SU-DHL-6 (cell line): ENCODE measurements around the gene SEMA6D.

Source experiments
- H2AFZ ChIP-seq: fragments of 200-600 bp; sonication (generic); 2 replicates; pipeline ENCODE4 v1.6.1; 2014; ENCODE audit warnings: low read depth, mild to moderate bottlenecking, moderate library complexity, mixed read lengths, antibody characterized with exemption, low read length; ENCODE audit not compliant: severe bottlenecking
- H3F3A ChIP-seq: fragments of 200-600 bp; shearing (Covaris generic); 2 replicates; pipeline ENCODE4 v1.6.0; 2016; ENCODE audit warnings: antibody characterized with exemption, mild to moderate bottlenecking; ENCODE audit not compliant: insufficient read depth
- H3K27ac ChIP-seq: fragments of 200-600 bp; sonication (generic); 2 replicates; pipeline ENCODE4 v1.5.1; 2016; ENCODE audit warnings: low read depth, mild to moderate bottlenecking, low read length, moderate library complexity, mixed read lengths
- H3K27me3 ChIP-seq: fragments of 200-600 bp; sonication (generic), shearing (Covaris generic); 2 replicates; pipeline ENCODE4 v1.6.0; 2014; ENCODE audit warnings: mild to moderate bottlenecking, low read length
- H3K36me3 ChIP-seq: fragments of 200-600 bp; sonication (generic); 2 replicates; pipeline ENCODE4 v1.6.1; 2014; ENCODE audit warnings: mild to moderate bottlenecking, low read length, mixed read lengths
- H3K4me2 ChIP-seq: fragments of 300-600, 200-600 bp; shearing (Covaris generic), sonication (generic); 2 replicates; pipeline ENCODE4 v1.6.0; 2014; ENCODE audit warnings: low read length, low read depth, mild to moderate bottlenecking; ENCODE audit not compliant: poor library complexity, severe bottlenecking
- H3K4me3 ChIP-seq: fragments of 200-600 bp; sonication (generic); 2 replicates; pipeline ENCODE4 v1.5.1; 2014; ENCODE audit warnings: antibody characterized with exemption, low read length, mild to moderate bottlenecking, mixed read lengths; ENCODE audit not compliant: insufficient read depth, poor library complexity, severe bottlenecking
- H3K79me2 ChIP-seq: fragments of 200-600 bp; sonication (generic); 2 replicates; pipeline ENCODE4 v1.6.1; 2014; ENCODE audit warnings: mild to moderate bottlenecking, low read length, moderate library complexity; ENCODE audit not compliant: insufficient read depth
- H3K9ac ChIP-seq: fragments of 200-600 bp; sonication (generic); 2 replicates; pipeline ENCODE4 v1.7.0; 2014; ENCODE audit warnings: mild to moderate bottlenecking, low read length
- H3K9me2 ChIP-seq: fragments of 200-600 bp; sonication (generic); replicated peaks from 2 replicates; pipeline ENCODE4 v1.6.1; 2014; ENCODE audit warnings: low read length; ENCODE audit not compliant: insufficient read depth
- H3K9me3 ChIP-seq: fragments of 200-600 bp; sonication (generic); 2 replicates; pipeline ENCODE4 v1.6.1; 2014; ENCODE audit warnings: low read length, mixed read lengths; ENCODE audit not compliant: insufficient read depth
- H4K20me1 ChIP-seq: fragments of 200-600 bp; sonication (generic); 2 replicates; pipeline ENCODE4 v1.6.1; 2014; ENCODE audit warnings: low read depth, mild to moderate bottlenecking, antibody characterized with exemption, low read length, moderate library complexity, mixed read lengths
- CTCF ChIP-seq: fragments of 200-600 bp; sonication (generic); IDR thresholded peaks from one replicate; pipeline ENCODE4 v1.5.1; 2017; ENCODE audit warnings: antibody characterized with exemption, mild to moderate bottlenecking, low read length, moderate library complexity; ENCODE audit not compliant: insufficient read depth, poor library complexity, severe bottlenecking
- EZH2phosphoT487 ChIP-seq: fragments of 200-600 bp; sonication (generic), shearing (Covaris generic); conservative IDR thresholded peaks from 2 replicates; pipeline ENCODE4 v1.6.1; 2018; ENCODE audit warnings: mild to moderate bottlenecking, antibody characterized with exemption, low read length, moderate library complexity, mixed read lengths

Gene SEMA6D

DNA sequence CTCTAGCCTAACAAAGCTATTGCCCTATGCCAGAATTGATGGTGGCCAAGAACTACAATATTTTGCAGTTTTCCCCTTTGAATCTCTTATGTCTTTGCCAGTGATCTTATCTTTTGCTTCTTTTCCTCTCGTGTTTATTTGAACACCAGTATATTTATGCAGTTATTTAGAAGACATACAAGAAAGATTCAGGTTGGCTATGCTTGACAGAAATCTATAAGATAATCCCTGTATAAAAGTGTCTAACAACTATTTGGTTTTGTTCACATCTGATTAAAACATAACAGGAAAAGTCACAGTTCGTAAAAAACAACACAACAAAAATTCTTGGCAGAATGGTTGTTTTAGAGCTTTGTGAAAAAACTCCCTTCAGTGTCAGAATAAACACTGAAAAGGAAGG, 63.7 kb downstream of the SEMA6D start:
- H3K36me3 ChIP-seq = no peaks in the 10 kb centered on the region
- H3K4me2 ChIP-seq = no peak overlapping the region
- no peak overlapping the region for H3K9ac ChIP-seq
- no peaks in the 10 kb centered on the region for H3F3A ChIP-seq
- H3K4me3 ChIP-seq = no peak overlapping the region
- H2AFZ ChIP-seq = no peak overlapping the region
- H4K20me1 ChIP-seq = no peaks in the 10 kb centered on the region
- no peaks in the 10 kb centered on the region for H3K9me2 ChIP-seq
- no peaks in the 10 kb centered on the region for H3K79me2 ChIP-seq
- no peaks in the 10 kb centered on the region for H3K9me3 ChIP-seq
- TF ChIP-seq CTCF = no peak
- no peak for TF ChIP-seq EZH2phosphoT487
- H3K27ac ChIP-seq = no peak overlapping the region
- H3K27me3 ChIP-seq = no peaks in the 10 kb centered on the region

- no peaks in the 10 kb centered on the region for H3K9me3 ChIP-seq
- no peak overlapping the region for H3K9ac ChIP-seq
- no peaks in the 10 kb centered on the region for H3K27me3 ChIP-seq
- H3F3A ChIP-seq = no peaks in the 10 kb centered on the region
- H3K4me2 ChIP-seq = no peak overlapping the region
- H3K4me3 ChIP-seq = no peak overlapping the region
- no peaks in the 10 kb centered on the region for H3K79me2 ChIP-seq
- no peaks in the 10 kb centered on the region for H4K20me1 ChIP-seq
- no peaks in the 10 kb centered on the region for H3K36me3 ChIP-seq
- no peak overlapping the region for H3K27ac ChIP-seq
- H2AFZ ChIP-seq = no peak overlapping the region
- no peak for TF ChIP-seq EZH2phosphoT487
- no peak for TF ChIP-seq CTCF
- H3K9me2 ChIP-seq = no peaks in the 10 kb centered on the region
Measured at GRCh38 chr15:47781527-47781926, 64.2 kb downstream of the SEMA6D start.

DNA sequence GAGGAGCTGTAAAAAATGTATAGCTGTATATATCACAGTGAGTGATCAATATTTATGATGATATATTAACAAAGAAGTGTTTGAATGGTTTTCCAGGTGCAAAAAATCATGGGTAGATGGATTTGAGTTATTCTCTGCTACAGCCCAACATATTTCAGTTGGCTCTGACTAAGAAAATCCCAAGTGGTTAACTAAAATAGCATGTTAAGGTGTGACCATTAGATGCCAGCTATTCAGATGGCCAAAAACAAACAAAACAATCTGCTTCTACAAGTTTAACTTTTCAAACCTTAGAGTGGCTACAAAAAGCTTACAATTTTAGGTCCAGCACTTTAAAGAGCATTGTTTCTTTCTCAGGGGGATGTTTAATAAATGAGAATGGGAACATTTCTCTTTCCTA, 67.5 kb downstream of the SEMA6D start:
- no peak overlapping the region for H3K4me3 ChIP-seq
- no peak overlapping the region for H3K27ac ChIP-seq
- no peaks in the 10 kb centered on the region for H3F3A ChIP-seq
- H3K9me3 ChIP-seq = no peaks in the 10 kb centered on the region
- H3K4me2 ChIP-seq = no peak overlapping the region
- no peaks in the 10 kb centered on the region for H3K79me2 ChIP-seq
- H3K36me3 ChIP-seq = no peaks in the 10 kb centered on the region
- H4K20me1 ChIP-seq = no peaks in the 10 kb centered on the region
- no peaks in the 10 kb centered on the region for H3K9me2 ChIP-seq
- no peak overlapping the region for H2AFZ ChIP-seq
- no peak for TF ChIP-seq CTCF
- TF ChIP-seq EZH2phosphoT487 = no peak
- H3K9ac ChIP-seq = no peak overlapping the region
- H3K27me3 ChIP-seq = no peaks in the 10 kb centered on the region

DNA sequence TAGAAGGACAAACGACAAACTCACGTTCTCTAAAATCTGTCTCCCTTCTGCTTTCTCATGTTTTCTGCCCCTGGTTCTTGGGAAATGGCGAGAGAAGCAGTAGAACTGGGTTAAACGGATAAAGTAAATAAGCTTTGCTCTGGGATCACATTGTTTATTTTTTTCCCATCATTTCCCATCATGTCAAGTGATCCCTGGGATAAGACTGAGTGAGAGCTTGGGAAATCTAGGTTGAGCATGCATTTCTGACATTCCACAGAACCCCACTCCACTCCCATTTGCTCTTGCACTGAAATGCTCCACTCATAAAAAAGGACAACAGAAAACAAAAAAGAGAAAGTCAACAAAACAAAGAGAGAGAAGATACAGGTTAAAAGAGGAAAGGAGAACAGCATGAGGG, 69.1 kb downstream of the SEMA6D start:
- no peak overlapping the region for H2AFZ ChIP-seq
- H3K9me2 ChIP-seq = no peaks in the 10 kb centered on the region
- no peak overlapping the region for H3K4me3 ChIP-seq
- no peaks in the 10 kb centered on the region for H3F3A ChIP-seq
- no peak overlapping the region for H3K9ac ChIP-seq
- H3K27me3 ChIP-seq = no peaks in the 10 kb centered on the region
- H3K79me2 ChIP-seq = no peaks in the 10 kb centered on the region
- H4K20me1 ChIP-seq = no peaks in the 10 kb centered on the region
- H3K36me3 ChIP-seq = no peaks in the 10 kb centered on the region
- TF ChIP-seq CTCF (no peak), EZH2phosphoT487 (no peak)
- H3K9me3 ChIP-seq = no peaks in the 10 kb centered on the region
- no peak overlapping the region for H3K4me2 ChIP-seq
- H3K27ac ChIP-seq = no peak overlapping the region
